HEK293 (cell line): ENCODE results near the gene PRR35.

ENCODE experiments used
- FEZF1 ChIP-seq: fragments of 450-650 bp; formaldehyde crosslinking; IDR thresholded peaks from 2 replicates; pipeline ENCODE4 v1.5.1; 2016; ENCODE audit warnings: missing biosample characterization, missing genetic modification characterization
- GLIS1 ChIP-seq: fragments of 450-650 bp; formaldehyde crosslinking; IDR thresholded peaks from 2 replicates; pipeline ENCODE4 v1.5.1; 2016; ENCODE audit warnings: missing biosample characterization, missing genetic modification characterization
- MYNN ChIP-seq: fragments of 450-650 bp; formaldehyde crosslinking; IDR thresholded peaks from 2 replicates; pipeline ENCODE4 v1.5.1; 2016; ENCODE audit warnings: missing biosample characterization, missing genetic modification characterization, borderline replicate concordance
- PRDM1 ChIP-seq: fragments of 450-650 bp; formaldehyde crosslinking; IDR thresholded peaks from 2 replicates; pipeline ENCODE4; 2016; ENCODE audit warnings: missing biosample characterization, missing genetic modification characterization
- ZNF112 ChIP-seq: fragments of 450-650 bp; formaldehyde crosslinking; IDR thresholded peaks from 2 replicates; pipeline ENCODE4 v1.5.0; 2017; ENCODE audit warnings: missing biosample characterization, missing genetic modification characterization
- ZNF169 ChIP-seq: fragments of 450-650 bp; formaldehyde crosslinking; IDR thresholded peaks from 2 replicates; pipeline ENCODE4 v1.5.1; 2016; ENCODE audit warnings: missing biosample characterization, missing genetic modification characterization
- ZNF19 ChIP-seq: fragments of 450-650 bp; formaldehyde crosslinking; IDR thresholded peaks from 2 replicates; pipeline ENCODE4; 2016; ENCODE audit warnings: missing biosample characterization, missing genetic modification characterization, low read depth
- ZNF341 ChIP-seq: fragments of 450-650 bp; formaldehyde crosslinking; IDR thresholded peaks from 2 replicates; pipeline ENCODE4; 2016; ENCODE audit warnings: low read depth, missing biosample characterization, missing genetic modification characterization
- ZNF350 ChIP-seq: fragments of 450-650 bp; formaldehyde crosslinking; IDR thresholded peaks from 2 replicates; pipeline ENCODE4 v1.5.0; 2017; ENCODE audit warnings: missing biosample characterization, mild to moderate bottlenecking, missing genetic modification characterization
- ZNF37A ChIP-seq: fragments of 450-650 bp; IDR thresholded peaks from 2 replicates; pipeline ENCODE4 v1.5.1; 2018; ENCODE audit warnings: missing biosample characterization, missing genetic modification characterization
- ZNF416 ChIP-seq: fragments of 450-650 bp; formaldehyde crosslinking; IDR thresholded peaks from 2 replicates; pipeline ENCODE4 v1.5.1; 2016; ENCODE audit warnings: missing biosample characterization, missing genetic modification characterization
- ZNF473 ChIP-seq: fragments of 450-650 bp; formaldehyde crosslinking; IDR thresholded peaks from 2 replicates; pipeline ENCODE4 v1.5.1; 2017; ENCODE audit warnings: missing biosample characterization, missing genetic modification characterization
- ZNF660 ChIP-seq: fragments of 450-650 bp; IDR thresholded peaks from 2 replicates; pipeline ENCODE4 v1.5.1; 2018; ENCODE audit warnings: missing biosample characterization, mild to moderate bottlenecking, missing genetic modification characterization
- ZNF830 ChIP-seq: fragments of 450-650 bp; IDR thresholded peaks from 2 replicates; pipeline ENCODE4 v1.5.0; 2018; ENCODE audit warnings: missing biosample characterization, missing genetic modification characterization, low read depth, mild to moderate bottlenecking, moderate library complexity
- ZNF837 ChIP-seq: fragments of 450-650 bp; formaldehyde crosslinking; IDR thresholded peaks from 2 replicates; pipeline ENCODE4 v1.5.1; 2016; ENCODE audit warnings: missing biosample characterization, missing genetic modification characterization
- TF ChIP-seq, protein P1 (sequence below): fragments of 450-650 bp; formaldehyde crosslinking; IDR thresholded peaks from 2 replicates; pipeline ENCODE4 v1.5.1; 2016; ENCODE audit warnings: missing biosample characterization, missing genetic modification characterization
- TF ChIP-seq, protein P2 (sequence below): fragments of 450-650 bp; formaldehyde crosslinking; IDR thresholded peaks from 2 replicates; pipeline ENCODE4 v1.5.1; 2017; ENCODE audit warnings: missing biosample characterization, missing genetic modification characterization
- TF ChIP-seq, protein P3 (sequence below): fragments of 450-650 bp; formaldehyde crosslinking; IDR thresholded peaks from 2 replicates; pipeline ENCODE4 v1.5.1; 2016; ENCODE audit warnings: missing biosample characterization, missing genetic modification characterization
- TF ChIP-seq, protein P4 (sequence below): fragments of 450-650 bp; formaldehyde crosslinking; IDR thresholded peaks from 2 replicates; pipeline ENCODE4; 2016; ENCODE audit warnings: missing biosample characterization, missing genetic modification characterization
- TF ChIP-seq, protein P5 (sequence below): fragments of 450-650 bp; formaldehyde crosslinking; IDR thresholded peaks from 2 replicates; pipeline ENCODE4 v1.5.1; 2016; ENCODE audit warnings: missing biosample characterization, missing genetic modification characterization, borderline replicate concordance
- TF ChIP-seq, protein P6 (sequence below): fragments of 450-650 bp; formaldehyde crosslinking; IDR thresholded peaks from 2 replicates; pipeline ENCODE4 v1.5.1; 2016; ENCODE audit warnings: missing biosample characterization, missing genetic modification characterization

Gene PRR35

DNA sequence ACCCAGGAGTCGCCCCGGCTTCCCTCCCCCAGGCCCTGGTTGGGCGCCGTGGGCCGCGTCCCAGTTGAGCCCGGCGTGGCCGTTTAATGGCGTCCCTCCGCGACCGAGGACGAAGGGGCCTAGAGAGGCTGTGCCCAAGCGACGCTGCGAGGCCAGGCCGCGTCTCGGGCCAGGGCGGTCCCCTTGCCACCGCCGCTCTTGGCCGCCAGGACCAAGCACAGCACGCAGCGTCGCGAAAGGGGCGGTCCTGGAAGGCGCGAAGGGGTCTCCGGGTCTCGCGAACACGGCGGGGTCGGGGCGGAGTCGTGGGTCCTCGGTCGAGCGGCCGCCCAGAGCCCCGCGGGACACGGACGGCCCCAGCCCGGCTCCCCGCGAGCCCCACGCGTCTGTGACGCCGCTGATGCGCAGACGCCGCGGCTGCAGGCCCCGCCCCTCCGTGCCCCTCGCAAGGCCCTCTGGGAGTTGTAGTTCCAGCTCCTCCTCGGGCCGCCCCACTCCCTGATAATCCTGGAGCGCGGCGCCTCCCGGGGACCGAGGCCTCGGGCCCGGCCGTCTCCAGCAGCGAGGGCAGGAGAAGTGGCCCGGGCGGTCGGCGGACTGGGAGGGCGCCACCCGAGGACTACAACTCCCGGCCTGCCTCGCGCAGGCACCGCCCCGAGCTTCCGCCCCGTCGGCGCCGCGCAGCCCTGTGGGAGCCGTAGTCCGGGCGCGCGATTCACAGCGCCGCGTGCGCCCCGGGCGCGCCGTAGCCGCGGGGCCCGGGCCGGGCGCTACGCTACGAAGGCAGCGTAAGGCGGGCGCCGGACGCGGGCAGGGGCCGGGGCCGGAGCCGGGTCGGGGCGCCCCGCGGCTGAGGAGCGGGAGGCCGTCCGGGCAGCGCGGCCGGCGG is 32.9 kb upstream of the PRR35 start, which contains the start of gene CAPN15 (continued):
- TF ChIP-seq GLIS1 (tag by site-specific recombination) = peak; percentile 67; the same call in 1 of the 2 replicates
- TF ChIP-seq PRDM1 = no peak
- no peak for TF ChIP-seq MYNN
- TF ChIP-seq ZNF19 (tag by site-specific recombination) = no peak
- TF ChIP-seq, protein P1, sequence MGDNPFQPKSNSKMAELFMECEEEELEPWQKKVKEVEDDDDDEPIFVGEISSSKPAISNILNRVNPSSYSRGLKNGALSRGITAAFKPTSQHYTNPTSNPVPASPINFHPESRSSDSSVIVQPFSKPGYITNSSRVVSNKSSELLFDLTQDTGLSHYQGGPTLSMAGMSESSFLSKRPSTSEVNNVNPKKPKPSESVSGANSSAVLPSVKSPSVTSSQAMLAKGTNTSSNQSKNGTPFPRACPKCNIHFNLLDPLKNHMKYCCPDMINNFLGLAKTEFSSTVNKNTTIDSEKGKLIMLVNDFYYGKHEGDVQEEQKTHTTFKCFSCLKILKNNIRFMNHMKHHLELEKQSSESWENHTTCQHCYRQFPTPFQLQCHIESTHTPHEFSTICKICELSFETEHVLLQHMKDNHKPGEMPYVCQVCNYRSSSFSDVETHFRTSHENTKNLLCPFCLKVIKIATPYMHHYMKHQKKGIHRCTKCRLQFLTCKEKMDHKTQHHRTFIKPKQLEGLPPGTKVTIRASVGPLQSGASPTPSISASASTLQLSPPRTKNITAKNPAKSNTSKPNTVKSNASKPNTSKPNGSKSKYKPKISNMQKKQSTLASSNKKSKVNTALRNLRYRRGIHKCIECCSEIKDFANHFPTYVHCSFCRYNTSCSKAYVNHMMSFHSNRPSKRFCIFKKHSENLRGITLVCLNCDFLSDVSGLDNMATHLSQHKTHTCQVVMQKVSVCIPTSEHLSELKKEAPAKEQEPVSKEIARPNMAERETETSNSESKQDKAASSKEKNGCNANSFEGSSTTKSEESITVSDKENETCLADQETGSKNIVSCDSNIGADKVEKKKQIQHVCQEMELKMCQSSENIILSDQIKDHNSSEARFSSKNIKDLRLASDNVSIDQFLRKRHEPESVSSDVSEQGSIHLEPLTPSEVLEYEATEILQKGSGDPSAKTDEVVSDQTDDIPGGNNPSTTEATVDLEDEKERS = no peak
- no peak for TF ChIP-seq ZNF830
- no peak for TF ChIP-seq ZNF112 (tag by site-specific recombination)
- TF ChIP-seq ZNF473 (tag by site-specific recombination) = no peak
- TF ChIP-seq, protein P2, sequence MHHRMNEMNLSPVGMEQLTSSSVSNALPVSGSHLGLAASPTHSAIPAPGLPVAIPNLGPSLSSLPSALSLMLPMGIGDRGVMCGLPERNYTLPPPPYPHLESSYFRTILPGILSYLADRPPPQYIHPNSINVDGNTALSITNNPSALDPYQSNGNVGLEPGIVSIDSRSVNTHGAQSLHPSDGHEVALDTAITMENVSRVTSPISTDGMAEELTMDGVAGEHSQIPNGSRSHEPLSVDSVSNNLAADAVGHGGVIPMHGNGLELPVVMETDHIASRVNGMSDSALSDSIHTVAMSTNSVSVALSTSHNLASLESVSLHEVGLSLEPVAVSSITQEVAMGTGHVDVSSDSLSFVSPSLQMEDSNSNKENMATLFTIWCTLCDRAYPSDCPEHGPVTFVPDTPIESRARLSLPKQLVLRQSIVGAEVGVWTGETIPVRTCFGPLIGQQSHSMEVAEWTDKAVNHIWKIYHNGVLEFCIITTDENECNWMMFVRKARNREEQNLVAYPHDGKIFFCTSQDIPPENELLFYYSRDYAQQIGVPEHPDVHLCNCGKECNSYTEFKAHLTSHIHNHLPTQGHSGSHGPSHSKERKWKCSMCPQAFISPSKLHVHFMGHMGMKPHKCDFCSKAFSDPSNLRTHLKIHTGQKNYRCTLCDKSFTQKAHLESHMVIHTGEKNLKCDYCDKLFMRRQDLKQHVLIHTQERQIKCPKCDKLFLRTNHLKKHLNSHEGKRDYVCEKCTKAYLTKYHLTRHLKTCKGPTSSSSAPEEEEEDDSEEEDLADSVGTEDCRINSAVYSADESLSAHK = peak; percentile 33; the same call in 1 of the 2 replicates
- peak; percentile 26; the same call in 1 of the 2 replicates for TF ChIP-seq ZNF341
- TF ChIP-seq ZNF350 = no peak
- TF ChIP-seq ZNF169 = 0 out of 2 replicates have a peak, but pooled peaks have one; percentile 34
- TF ChIP-seq, protein P3, sequence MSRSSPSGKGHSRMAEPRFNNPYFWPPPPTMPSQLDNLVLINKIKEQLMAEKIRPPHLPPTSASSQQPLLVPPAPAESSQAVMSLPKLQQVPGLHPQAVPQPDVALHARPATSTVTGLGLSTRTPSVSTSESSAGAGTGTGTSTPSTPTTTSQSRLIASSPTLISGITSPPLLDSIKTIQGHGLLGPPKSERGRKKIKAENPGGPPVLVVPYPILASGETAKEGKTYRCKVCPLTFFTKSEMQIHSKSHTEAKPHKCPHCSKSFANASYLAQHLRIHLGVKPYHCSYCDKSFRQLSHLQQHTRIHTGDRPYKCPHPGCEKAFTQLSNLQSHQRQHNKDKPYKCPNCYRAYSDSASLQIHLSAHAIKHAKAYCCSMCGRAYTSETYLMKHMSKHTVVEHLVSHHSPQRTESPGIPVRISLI (tag by site-specific recombination) = no peak
- TF ChIP-seq, protein P4, sequence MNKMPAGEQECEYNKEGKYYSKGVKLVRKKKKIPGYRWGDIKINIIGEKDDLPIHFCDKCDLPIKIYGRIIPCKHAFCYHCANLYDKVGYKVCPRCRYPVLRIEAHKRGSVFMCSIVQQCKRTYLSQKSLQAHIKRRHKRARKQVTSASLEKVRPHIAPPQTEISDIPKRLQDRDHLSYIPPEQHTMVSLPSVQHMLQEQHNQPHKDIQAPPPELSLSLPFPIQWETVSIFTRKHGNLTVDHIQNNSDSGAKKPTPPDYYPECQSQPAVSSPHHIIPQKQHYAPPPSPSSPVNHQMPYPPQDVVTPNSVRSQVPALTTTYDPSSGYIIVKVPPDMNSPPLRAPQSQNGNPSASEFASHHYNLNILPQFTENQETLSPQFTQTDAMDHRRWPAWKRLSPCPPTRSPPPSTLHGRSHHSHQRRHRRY (tag by site-specific recombination) = no peak
- no peak for TF ChIP-seq ZNF837 (tag by site-specific recombination)
- peak; percentile 58; the same call in 1 of the 2 replicates for TF ChIP-seq ZNF660
- TF ChIP-seq, protein P5, sequence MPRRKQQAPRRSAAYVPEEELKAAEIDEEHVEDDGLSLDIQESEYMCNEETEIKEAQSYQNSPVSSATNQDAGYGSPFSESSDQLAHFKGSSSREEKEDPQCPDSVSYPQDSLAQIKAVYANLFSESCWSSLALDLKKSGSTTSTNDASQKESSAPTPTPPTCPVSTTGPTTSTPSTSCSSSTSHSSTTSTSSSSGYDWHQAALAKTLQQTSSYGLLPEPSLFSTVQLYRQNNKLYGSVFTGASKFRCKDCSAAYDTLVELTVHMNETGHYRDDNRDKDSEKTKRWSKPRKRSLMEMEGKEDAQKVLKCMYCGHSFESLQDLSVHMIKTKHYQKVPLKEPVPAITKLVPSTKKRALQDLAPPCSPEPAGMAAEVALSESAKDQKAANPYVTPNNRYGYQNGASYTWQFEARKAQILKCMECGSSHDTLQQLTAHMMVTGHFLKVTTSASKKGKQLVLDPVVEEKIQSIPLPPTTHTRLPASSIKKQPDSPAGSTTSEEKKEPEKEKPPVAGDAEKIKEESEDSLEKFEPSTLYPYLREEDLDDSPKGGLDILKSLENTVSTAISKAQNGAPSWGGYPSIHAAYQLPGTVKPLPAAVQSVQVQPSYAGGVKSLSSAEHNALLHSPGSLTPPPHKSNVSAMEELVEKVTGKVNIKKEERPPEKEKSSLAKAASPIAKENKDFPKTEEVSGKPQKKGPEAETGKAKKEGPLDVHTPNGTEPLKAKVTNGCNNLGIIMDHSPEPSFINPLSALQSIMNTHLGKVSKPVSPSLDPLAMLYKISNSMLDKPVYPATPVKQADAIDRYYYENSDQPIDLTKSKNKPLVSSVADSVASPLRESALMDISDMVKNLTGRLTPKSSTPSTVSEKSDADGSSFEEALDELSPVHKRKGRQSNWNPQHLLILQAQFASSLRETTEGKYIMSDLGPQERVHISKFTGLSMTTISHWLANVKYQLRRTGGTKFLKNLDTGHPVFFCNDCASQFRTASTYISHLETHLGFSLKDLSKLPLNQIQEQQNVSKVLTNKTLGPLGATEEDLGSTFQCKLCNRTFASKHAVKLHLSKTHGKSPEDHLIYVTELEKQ (tag by site-specific recombination) = no peak
- TF ChIP-seq ZNF416 = no peak
- TF ChIP-seq, protein P6, sequence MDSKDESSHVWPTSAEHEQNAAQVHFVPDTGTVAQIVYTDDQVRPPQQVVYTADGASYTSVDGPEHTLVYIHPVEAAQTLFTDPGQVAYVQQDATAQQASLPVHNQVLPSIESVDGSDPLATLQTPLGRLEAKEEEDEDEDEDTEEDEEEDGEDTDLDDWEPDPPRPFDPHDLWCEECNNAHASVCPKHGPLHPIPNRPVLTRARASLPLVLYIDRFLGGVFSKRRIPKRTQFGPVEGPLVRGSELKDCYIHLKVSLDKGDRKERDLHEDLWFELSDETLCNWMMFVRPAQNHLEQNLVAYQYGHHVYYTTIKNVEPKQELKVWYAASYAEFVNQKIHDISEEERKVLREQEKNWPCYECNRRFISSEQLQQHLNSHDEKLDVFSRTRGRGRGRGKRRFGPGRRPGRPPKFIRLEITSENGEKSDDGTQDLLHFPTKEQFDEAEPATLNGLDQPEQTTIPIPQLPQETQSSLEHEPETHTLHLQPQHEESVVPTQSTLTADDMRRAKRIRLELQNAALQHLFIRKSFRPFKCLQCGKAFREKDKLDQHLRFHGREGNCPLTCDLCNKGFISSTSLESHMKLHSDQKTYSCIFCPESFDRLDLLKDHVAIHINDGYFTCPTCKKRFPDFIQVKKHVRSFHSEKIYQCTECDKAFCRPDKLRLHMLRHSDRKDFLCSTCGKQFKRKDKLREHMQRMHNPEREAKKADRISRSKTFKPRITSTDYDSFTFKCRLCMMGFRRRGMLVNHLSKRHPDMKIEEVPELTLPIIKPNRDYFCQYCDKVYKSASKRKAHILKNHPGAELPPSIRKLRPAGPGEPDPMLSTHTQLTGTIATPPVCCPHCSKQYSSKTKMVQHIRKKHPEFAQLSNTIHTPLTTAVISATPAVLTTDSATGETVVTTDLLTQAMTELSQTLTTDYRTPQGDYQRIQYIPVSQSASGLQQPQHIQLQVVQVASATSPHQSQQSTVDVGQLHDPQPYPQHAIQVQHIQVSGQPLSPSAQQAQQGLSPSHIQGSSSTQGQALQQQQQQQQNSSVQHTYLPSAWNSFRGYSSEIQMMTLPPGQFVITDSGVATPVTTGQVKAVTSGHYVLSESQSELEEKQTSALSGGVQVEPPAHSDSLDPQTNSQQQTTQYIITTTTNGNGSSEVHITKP = peak; percentile 74
- no peak for TF ChIP-seq ZNF37A (tag by site-specific recombination)
- TF ChIP-seq FEZF1 (tag by site-specific recombination) = no peak
